HepG2 (cell line): ENCODE data around the gene SLC44A4. TPM values are rescaled to one million over a fixed set of nuclear protein-coding genes. Genes with fewer than 3 reads are reported as not detected.

Experiments
- CCDC6 ChIP-seq: sonication (generic); formaldehyde crosslinking; IDR thresholded peaks from 2 replicates; pipeline ENCODE4 v1.8.1; 2022; ENCODE audit warnings: mild to moderate bottlenecking, missing genetic modification reagents, moderate library complexity
- ELF3 ChIP-seq: IDR thresholded peaks from 2 replicates; pipeline ENCODE4 v1.6.1; 2016; ENCODE audit warnings: missing genetic modification reagents, missing compliant biosample characterization
- HMG20A ChIP-seq: IDR thresholded peaks from 2 replicates; pipeline ENCODE4 v1.6.1; 2016; ENCODE audit warnings: borderline replicate concordance
- ISX ChIP-seq: sonication (generic); formaldehyde crosslinking; conservative IDR thresholded peaks from 2 replicates; pipeline ENCODE4 v1.5.0; 2020; ENCODE audit warnings: missing genetic modification reagents
- KLF15 ChIP-seq: sonication (generic); formaldehyde crosslinking; IDR thresholded peaks from 2 replicates; pipeline ENCODE4 v1.8.1; 2023; ENCODE audit warnings: borderline replicate concordance, mild to moderate bottlenecking, inconsistent platforms, missing genetic modification reagents, mixed read lengths
- MED8 ChIP-seq: sonication (generic); formaldehyde crosslinking; IDR thresholded peaks from 2 replicates; pipeline ENCODE4 v1.8.1; 2023; ENCODE audit warnings: mild to moderate bottlenecking, missing genetic modification reagents; ENCODE audit not compliant: insufficient replicate concordance
- NFE2 ChIP-seq: sonication (generic); formaldehyde crosslinking; IDR thresholded peaks from 2 replicates; pipeline ENCODE4 v1.4.0; 2020; ENCODE audit warnings: missing genetic modification reagents
- NR0B2 ChIP-seq: sonication (generic); formaldehyde crosslinking; IDR thresholded peaks from 2 replicates; pipeline ENCODE4 v1.4.0; 2020; ENCODE audit warnings: mild to moderate bottlenecking, missing genetic modification reagents
- NR2F1 ChIP-seq, 2 experiments: fragments of 450-650 bp in 1 of 2; formaldehyde crosslinking in 1 of 2; IDR thresholded peaks; 2 replicates each; pipeline versions ENCODE4 v1.5.0 to v1.6.1; 2016 to 2020; ENCODE audit warnings: mild to moderate bottlenecking in 1 of 2, missing compliant biosample characterization in 1 of 2, missing genetic modification reagents in 1 of 2, moderate library complexity in 1 of 2
- ONECUT2 ChIP-seq: sonication (generic); formaldehyde crosslinking; IDR thresholded peaks from 2 replicates; pipeline ENCODE4 v1.4.0; 2020; ENCODE audit warnings: missing genetic modification reagents
- SATB2 ChIP-seq: sonication (generic); formaldehyde crosslinking; IDR thresholded peaks from 2 replicates; pipeline ENCODE4 v1.5.0; 2020; ENCODE audit warnings: missing genetic modification reagents
- SOX6 ChIP-seq, 2 experiments: fragments of 450-650 bp in 1 of 2; sonication (generic) in 1 of 2; formaldehyde crosslinking in 1 of 2; IDR thresholded peaks; 2 replicates each; pipeline versions ENCODE4 v1.4.0 to v1.6.1; 2017 to 2020; ENCODE audit warnings: antibody characterized with exemption in 1 of 2, mild to moderate bottlenecking in 1 of 2, missing genetic modification reagents in 1 of 2
- YY1 ChIP-seq: IDR thresholded peaks from 2 replicates; pipeline ENCODE4 v1.6.1; 2011; ENCODE audit warnings: low read length, low read depth, moderate library complexity, mild to moderate bottlenecking; ENCODE audit not compliant: insufficient read depth, insufficient replicate concordance
- ZFP41 ChIP-seq: sonication (generic); formaldehyde crosslinking; IDR thresholded peaks from 2 replicates; pipeline ENCODE4 v1.4.0; 2020; ENCODE audit warnings: mild to moderate bottlenecking, missing genetic modification reagents, borderline replicate concordance
- ZNF33B ChIP-seq: sonication (generic); formaldehyde crosslinking; IDR thresholded peaks from 2 replicates; pipeline ENCODE4 v1.5.1; 2020; ENCODE audit warnings: mild to moderate bottlenecking, missing genetic modification reagents
- ZNF496 ChIP-seq: sonication (generic); formaldehyde crosslinking; IDR thresholded peaks from 2 replicates; pipeline ENCODE4 v1.8.1; 2023; ENCODE audit warnings: mild to moderate bottlenecking, moderate library complexity, missing genetic modification reagents; ENCODE audit not compliant: insufficient replicate concordance
- ZNF558 ChIP-seq: sonication (generic); formaldehyde crosslinking; IDR thresholded peaks from 2 replicates; pipeline ENCODE4 v1.9.0; 2022; ENCODE audit warnings: mild to moderate bottlenecking, missing genetic modification reagents, borderline replicate concordance
- ZNF660 ChIP-seq: sonication (generic); formaldehyde crosslinking; IDR thresholded peaks from 2 replicates; pipeline ENCODE4 v1.5.1; 2020; ENCODE audit warnings: mild to moderate bottlenecking, low read depth, missing genetic modification reagents, borderline replicate concordance
- ZNF83 ChIP-seq: sonication (generic); formaldehyde crosslinking; IDR thresholded peaks from 2 replicates; pipeline ENCODE4 v1.4.0; 2020; ENCODE audit warnings: missing genetic modification reagents, mild to moderate bottlenecking, borderline replicate concordance
- ZSCAN21 ChIP-seq: sonication (generic); formaldehyde crosslinking; IDR thresholded peaks from 2 replicates; pipeline ENCODE4 v1.8.0; 2022; ENCODE audit warnings: mild to moderate bottlenecking, missing genetic modification reagents, moderate library complexity, borderline replicate concordance
- ZZZ3 ChIP-seq: sonication (generic); formaldehyde crosslinking; IDR thresholded peaks from 2 replicates; pipeline ENCODE4 v1.4.0; 2020; ENCODE audit warnings: missing genetic modification reagents, mild to moderate bottlenecking, borderline replicate concordance
- polyA plus RNA-seq, 8 experiments: library from polyadenylated mRNA; depleted of rRNA in 3 of 8; stranded (reverse) in 7 of 8; unstranded in 1 of 8; fragments of >200 nt; fragmentation: Illumina TruSeq in 4 of 8; extraction: Trizol in 4 of 8; gene quantifications; 2 replicates each; pipeline versions ENCODE4 v1.2.1 to v1.2.3, GENCODE V29; 2011 to 2016; ENCODE audit warnings: low read depth in 4 of 8, missing spikeins in 1 of 8, mixed read lengths in 1 of 8; ENCODE audit not compliant: insufficient read depth in 1 of 8
- total RNA-seq, 5 experiments: library from RNA; depleted of rRNA; stranded (reverse); fragments of >200 nt; fragmentation: Illumina TruSeq; extraction: Trizol; gene quantifications; 2 replicates each; pipeline ENCODE4 v1.2.3, GENCODE V29; 2016; ENCODE audit warnings: low read depth in 1 of 5
- TF ChIP-seq, protein P1 (sequence below): fragments of 450-650 bp; IDR thresholded peaks from 2 replicates; pipeline ENCODE4 v1.6.1; 2017; ENCODE audit warnings: mild to moderate bottlenecking
- TF ChIP-seq, protein P2 (sequence below): sonication (generic); formaldehyde crosslinking; IDR thresholded peaks from 2 replicates; pipeline ENCODE4 v1.5.1; 2020; ENCODE audit warnings: mild to moderate bottlenecking, missing genetic modification reagents, borderline replicate concordance

Gene SLC44A4
- total and polyA plus RNA-seq, 2 of the 13 experiments (the other 11 are each of a cell fraction or from before 2014, with no cell fraction given), result 3.5 to 5.9 TPM

- TF ChIP-seq ZNF496 (CRISPR knock-in tag) (no peak), SATB2 (CRISPR knock-in tag) (no peak), ZNF83 (CRISPR knock-in tag) (no peak), NFE2 (no peak), CCDC6 (no peak), SOX6 (IDR thresholded peaks at IDR 0.05) (no peak), SOX6 (CRISPR knock-in tag; IDR thresholded peaks at IDR 0.05) (no peak), MED8 (CRISPR knock-in tag) (no peak), ELF3 (no peak; the same call in 1 of the 2 replicates), ISX (CRISPR knock-in tag) (no peak), ZNF660 (no peak), ZNF558 (CRISPR knock-in tag) (no peak), ZNF33B (CRISPR knock-in tag) (no peak; the same call in 1 of the 2 replicates), ZZZ3 (CRISPR knock-in tag) (no peak), YY1 (no peak), ZSCAN21 (CRISPR knock-in tag) (peak; percentile 22; the same call in 1 of the 2 replicates), HMG20A (CRISPR knock-in tag) (no peak), NR2F1 (CRISPR knock-in tag; IDR thresholded peaks at IDR 0.05) (no peak), KLF15 (CRISPR knock-in tag) (no peak), NR0B2 (CRISPR knock-in tag) (no peak), ZFP41 (CRISPR knock-in tag) (no peak), ONECUT2 (CRISPR knock-in tag) (no peak)
- TF ChIP-seq, protein P1, sequence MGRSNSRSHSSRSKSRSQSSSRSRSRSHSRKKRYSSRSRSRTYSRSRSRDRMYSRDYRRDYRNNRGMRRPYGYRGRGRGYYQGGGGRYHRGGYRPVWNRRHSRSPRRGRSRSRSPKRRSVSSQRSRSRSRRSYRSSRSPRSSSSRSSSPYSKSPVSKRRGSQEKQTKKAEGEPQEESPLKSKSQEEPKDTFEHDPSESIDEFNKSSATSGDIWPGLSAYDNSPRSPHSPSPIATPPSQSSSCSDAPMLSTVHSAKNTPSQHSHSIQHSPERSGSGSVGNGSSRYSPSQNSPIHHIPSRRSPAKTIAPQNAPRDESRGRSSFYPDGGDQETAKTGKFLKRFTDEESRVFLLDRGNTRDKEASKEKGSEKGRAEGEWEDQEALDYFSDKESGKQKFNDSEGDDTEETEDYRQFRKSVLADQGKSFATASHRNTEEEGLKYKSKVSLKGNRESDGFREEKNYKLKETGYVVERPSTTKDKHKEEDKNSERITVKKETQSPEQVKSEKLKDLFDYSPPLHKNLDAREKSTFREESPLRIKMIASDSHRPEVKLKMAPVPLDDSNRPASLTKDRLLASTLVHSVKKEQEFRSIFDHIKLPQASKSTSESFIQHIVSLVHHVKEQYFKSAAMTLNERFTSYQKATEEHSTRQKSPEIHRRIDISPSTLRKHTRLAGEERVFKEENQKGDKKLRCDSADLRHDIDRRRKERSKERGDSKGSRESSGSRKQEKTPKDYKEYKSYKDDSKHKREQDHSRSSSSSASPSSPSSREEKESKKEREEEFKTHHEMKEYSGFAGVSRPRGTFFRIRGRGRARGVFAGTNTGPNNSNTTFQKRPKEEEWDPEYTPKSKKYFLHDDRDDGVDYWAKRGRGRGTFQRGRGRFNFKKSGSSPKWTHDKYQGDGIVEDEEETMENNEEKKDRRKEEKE, result no peak
- TF ChIP-seq, protein P2, sequence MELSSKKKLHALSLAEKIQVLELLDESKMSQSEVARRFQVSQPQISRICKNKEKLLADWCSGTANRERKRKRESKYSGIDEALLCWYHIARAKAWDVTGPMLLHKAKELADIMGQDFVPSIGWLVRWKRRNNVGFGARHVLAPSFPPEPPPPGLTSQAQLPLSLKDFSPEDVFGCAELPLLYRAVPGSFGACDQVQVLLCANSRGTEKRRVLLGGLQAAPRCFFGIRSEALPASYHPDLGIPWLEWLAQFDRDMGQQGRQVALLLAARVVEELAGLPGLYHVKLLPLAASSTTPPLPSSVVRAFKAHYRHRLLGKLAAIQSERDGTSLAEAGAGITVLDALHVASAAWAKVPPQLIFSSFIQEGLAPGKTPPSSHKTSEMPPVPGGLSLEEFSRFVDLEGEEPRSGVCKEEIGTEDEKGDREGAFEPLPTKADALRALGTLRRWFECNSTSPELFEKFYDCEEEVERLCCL (CRISPR knock-in tag), result no peak
Measured at GRCh38 chr6:31821301-31822035, 57.3 kb downstream of the SLC44A4 start (continued).
